ENCODE measurements around the gene DNAI1. TPM values are rescaled to one million over a fixed set of nuclear protein-coding genes. Genes with fewer than 3 reads are reported as not detected.

Gene DNAI1
- polyA plus RNA-seq, 1 donor (not counting 4 experiments of a cell fraction or from before 2014, with no cell fraction given), result 0.08 TPM

DNA sequence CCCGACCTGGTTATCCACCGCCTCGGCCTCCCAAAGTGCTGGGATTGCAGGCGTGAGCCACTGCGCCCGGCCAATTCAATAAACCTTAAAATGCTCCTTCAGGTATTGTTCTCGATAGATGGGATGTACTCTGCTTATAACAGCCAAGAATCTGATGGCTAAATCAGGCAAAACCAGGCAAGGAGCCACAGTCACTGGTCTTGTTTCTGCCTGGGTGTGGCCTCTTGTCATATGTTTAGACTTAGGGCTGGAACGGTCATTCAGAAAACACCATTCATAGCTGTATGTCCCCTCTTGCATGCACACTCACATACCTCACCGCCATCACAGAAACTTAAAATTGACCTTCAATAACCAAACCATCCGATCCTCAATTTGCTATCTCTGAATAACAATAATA, 8.0 kb upstream of the DNAI1 start:
- DNase-seq (ENCODE audit: low read depth, low spot score), result no peak
- Histone ChIP-seq H3K4me2 (ENCODE audit: control insufficient read depth, extremely low read depth, insufficient read depth, low read depth, low read length) (no peak overlapping the region), H3K9ac (ENCODE audit: control insufficient read depth, extremely low read depth, insufficient read depth, low read length) (no peak overlapping the region), H3K79me2 (ENCODE audit: control insufficient read depth, insufficient read depth, low read length) (peaks cover 31% of the 10 kb centered on the region), H3K27me3 (ENCODE audit: control insufficient read depth, extremely low read depth, insufficient read depth, low read length) (no peaks in the 10 kb centered on the region), H3K4me1 (ENCODE audit: control insufficient read depth, extremely low read depth, insufficient read depth, low read length) (peaks cover 14% of the 10 kb centered on the region), H4K20me1 (ENCODE audit: control insufficient read depth, extremely low read depth, insufficient read depth, low read length) (peaks cover 7% of the 10 kb centered on the region), H3K36me3 (ENCODE audit: control insufficient read depth in 2 of 2, extremely low read depth in 1 of 2, insufficient read depth in 2 of 2, low read length in 2 of 2) (no peaks in the 10 kb centered on the region), H2AFZ (ENCODE audit: control insufficient read depth, low read length) (no peak overlapping the region), H3K9me1 (ENCODE audit: control insufficient read depth, extremely low read depth, insufficient read depth, low read length) (peaks cover 3% of the 10 kb centered on the region), H3K4me3 (ENCODE audit: control insufficient read depth in 2 of 3, extremely low read depth in 1 of 3, insufficient read depth in 2 of 3, low read depth in 1 of 3, low read length in 3 of 3) (no peak overlapping the region), H3K9me3 (ENCODE audit: control insufficient read depth, low read depth, low read length) (no peaks in the 10 kb centered on the region), H3K27ac (ENCODE audit: control insufficient read depth, insufficient read depth, low read length) (no peak overlapping the region)
- FAIRE-seq, result no peak
- TF ChIP-seq, protein P1, sequence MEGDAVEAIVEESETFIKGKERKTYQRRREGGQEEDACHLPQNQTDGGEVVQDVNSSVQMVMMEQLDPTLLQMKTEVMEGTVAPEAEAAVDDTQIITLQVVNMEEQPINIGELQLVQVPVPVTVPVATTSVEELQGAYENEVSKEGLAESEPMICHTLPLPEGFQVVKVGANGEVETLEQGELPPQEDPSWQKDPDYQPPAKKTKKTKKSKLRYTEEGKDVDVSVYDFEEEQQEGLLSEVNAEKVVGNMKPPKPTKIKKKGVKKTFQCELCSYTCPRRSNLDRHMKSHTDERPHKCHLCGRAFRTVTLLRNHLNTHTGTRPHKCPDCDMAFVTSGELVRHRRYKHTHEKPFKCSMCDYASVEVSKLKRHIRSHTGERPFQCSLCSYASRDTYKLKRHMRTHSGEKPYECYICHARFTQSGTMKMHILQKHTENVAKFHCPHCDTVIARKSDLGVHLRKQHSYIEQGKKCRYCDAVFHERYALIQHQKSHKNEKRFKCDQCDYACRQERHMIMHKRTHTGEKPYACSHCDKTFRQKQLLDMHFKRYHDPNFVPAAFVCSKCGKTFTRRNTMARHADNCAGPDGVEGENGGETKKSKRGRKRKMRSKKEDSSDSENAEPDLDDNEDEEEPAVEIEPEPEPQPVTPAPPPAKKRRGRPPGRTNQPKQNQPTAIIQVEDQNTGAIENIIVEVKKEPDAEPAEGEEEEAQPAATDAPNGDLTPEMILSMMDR (optimal IDR thresholded peaks at IDR 0.05 in 1 of 3, IDR thresholded peaks at IDR 0.05 in 1 of 3, conservative IDR thresholded peaks at IDR 0.05 in 1 of 3; ENCODE audit: extremely low read depth in 1 of 3, insufficient read depth in 2 of 3, low read length in 3 of 3), result no peak
- no peak for TF ChIP-seq EZH2 (IDR thresholded peaks at IDR 0.05; ENCODE audit: low read length)
- dilution Hi-C loops (cut with MboI; ENCODE audit: extremely low pct_ligation_motif_present, low sequenced_read_pairs), result no loop called here

DNA sequence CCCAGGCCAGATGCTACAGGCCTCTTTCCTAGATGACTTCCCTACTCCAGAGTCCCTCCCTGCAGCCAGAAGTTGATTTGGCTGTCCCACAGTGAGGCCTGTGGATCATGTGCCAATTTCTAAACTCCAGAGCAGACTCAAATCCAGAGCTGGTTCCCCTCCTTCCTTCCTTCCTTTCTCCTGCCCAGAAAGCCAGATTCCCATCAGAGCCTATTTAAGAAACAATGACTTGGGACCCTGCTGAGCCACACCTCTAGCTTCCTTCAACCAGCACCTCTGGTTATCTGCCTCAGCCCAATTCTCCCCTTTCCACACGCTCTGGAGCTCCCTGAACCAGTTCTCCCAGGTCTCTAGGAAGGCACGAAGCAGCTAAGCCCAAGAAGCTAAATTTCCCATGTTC, 7.5 kb upstream of the DNAI1 start:
- Histone ChIP-seq H3K79me2 (ENCODE audit: control insufficient read depth, insufficient read depth, low read length) (peaks cover 31% of the 10 kb centered on the region), H2AFZ (ENCODE audit: control insufficient read depth, low read length) (no peak overlapping the region)
- FAIRE-seq, result no peak

More for the DNA sequence above, 7.5 kb upstream of the DNAI1 start:
- Histone ChIP-seq H3K4me2 (ENCODE audit: control insufficient read depth, extremely low read depth, insufficient read depth, low read depth, low read length) (no peak overlapping the region), H3K9me1 (ENCODE audit: control insufficient read depth, extremely low read depth, insufficient read depth, low read length) (peaks cover 3% of the 10 kb centered on the region), H3K4me1 (ENCODE audit: control insufficient read depth, extremely low read depth, insufficient read depth, low read length) (peaks cover 14% of the 10 kb centered on the region), H3K4me3 (ENCODE audit: control insufficient read depth in 2 of 3, extremely low read depth in 1 of 3, insufficient read depth in 2 of 3, low read depth in 1 of 3, low read length in 3 of 3) (no peak overlapping the region), H3K9ac (ENCODE audit: control insufficient read depth, extremely low read depth, insufficient read depth, low read length) (no peak overlapping the region), H4K20me1 (ENCODE audit: control insufficient read depth, extremely low read depth, insufficient read depth, low read length) (peaks cover 7% of the 10 kb centered on the region), H3K36me3 (ENCODE audit: control insufficient read depth in 2 of 2, extremely low read depth in 1 of 2, insufficient read depth in 2 of 2, low read length in 2 of 2) (no peaks in the 10 kb centered on the region), H3K9me3 (ENCODE audit: control insufficient read depth, low read depth, low read length) (no peaks in the 10 kb centered on the region), H3K27ac (ENCODE audit: control insufficient read depth, insufficient read depth, low read length) (no peak overlapping the region), H3K27me3 (ENCODE audit: control insufficient read depth, extremely low read depth, insufficient read depth, low read length) (no peaks in the 10 kb centered on the region)
- no peak for DNase-seq (ENCODE audit: low read depth, low spot score)
- no peak for TF ChIP-seq EZH2 (IDR thresholded peaks at IDR 0.05; ENCODE audit: low read length)
- TF ChIP-seq, protein P1 (optimal IDR thresholded peaks at IDR 0.05 in 1 of 3, IDR thresholded peaks at IDR 0.05 in 1 of 3, conservative IDR thresholded peaks at IDR 0.05 in 1 of 3; ENCODE audit: extremely low read depth in 1 of 3, insufficient read depth in 2 of 3, low read length in 3 of 3), result no peak
- dilution Hi-C loops (cut with MboI; ENCODE audit: extremely low pct_ligation_motif_present, low sequenced_read_pairs), result no loop called here
